Central memory CD8-positive, alpha-beta T cell (primary cell): ENCODE measurements around the gene ZNF608.

Source experiments
- ATAC-seq: fragments of 150-1000 bp; cut with Tn5 transposase; replicated peaks from 2 replicates; pipeline ENCODE4 v1.10.0; 2022; ENCODE audit warnings: mild to moderate bottlenecking, moderate FRiP score, moderate number of reproducible peaks; ENCODE audit not compliant: poor library complexity, severe bottlenecking; ENCODE audit errors: extremely low read depth
- DNase-seq, 2 donors: peaks; one replicate each; pipeline ENCODE4 v3.0.0; 2021; ENCODE audit warnings: low spot score in 2 of 2
- H3K27ac Mint-ChIP-seq: one replicate; pipeline ENCODE4 v1.8.0; 2022; ENCODE audit warnings: low read depth, mild to moderate bottlenecking, moderate library complexity, mixed read lengths
- H3K27me3 Mint-ChIP-seq: one replicate; pipeline ENCODE4 v1.8.0; 2022; ENCODE audit warnings: mixed read lengths
- H3K36me3 Mint-ChIP-seq: one replicate; pipeline ENCODE4 v1.8.0; 2022; ENCODE audit warnings: mild to moderate bottlenecking, moderate library complexity, mixed read lengths; ENCODE audit not compliant: insufficient read depth
- H3K4me1 Mint-ChIP-seq: one replicate; pipeline ENCODE4 v1.8.0; 2022; ENCODE audit warnings: mixed read lengths
- H3K4me3 Mint-ChIP-seq: one replicate; pipeline ENCODE4 v1.8.0; 2022; ENCODE audit warnings: mild to moderate bottlenecking, moderate library complexity, mixed read lengths
- H3K9me3 Mint-ChIP-seq: one replicate; pipeline ENCODE4 v1.8.0; 2022; ENCODE audit warnings: mixed read lengths

Gene ZNF608

GRCh38 chr5:124747791-124748686 lies 1.6 kb upstream of the ZNF608 start:
- peak; percentile 64 for ATAC-seq
- no peak for DNase-seq
- peaks cover 38% of the 10 kb centered on the region for H3K27me3 Mint-ChIP-seq
- H3K9me3 Mint-ChIP-seq = no peaks in the 10 kb centered on the region
- no peaks in the 10 kb centered on the region for H3K36me3 Mint-ChIP-seq
- no peak overlapping the region for H3K27ac Mint-ChIP-seq
- peak overlapping the region; percentile 13 for H3K4me3 Mint-ChIP-seq
- peaks cover 7% of the 10 kb centered on the region for H3K4me1 Mint-ChIP-seq

GRCh38 chr5:124746916-124747790 lies 714 bp upstream of the ZNF608 start:
- no peak for ATAC-seq
- Mint-ChIP-seq H3K36me3 (no peaks in the 10 kb centered on the region), H3K4me3 (peak overlapping the region; percentile 13), H3K9me3 (no peaks in the 10 kb centered on the region), H3K4me1 (peaks cover 7% of the 10 kb centered on the region), H3K27ac (no peak overlapping the region), H3K27me3 (peaks cover 38% of the 10 kb centered on the region)
- DNase-seq = no peak

- H3K4me1 Mint-ChIP-seq = peaks cover 7% of the 10 kb centered on the region
- H3K36me3 Mint-ChIP-seq = no peaks in the 10 kb centered on the region
- H3K27me3 Mint-ChIP-seq = peaks cover 38% of the 10 kb centered on the region
- no peaks in the 10 kb centered on the region for H3K9me3 Mint-ChIP-seq
- ATAC-seq (no peak), DNase-seq (no peak)
- H3K27ac Mint-ChIP-seq = no peak overlapping the region
- no peak overlapping the region for H3K4me3 Mint-ChIP-seq
Observed at GRCh38 chr5:124745007-124745927, 1.2 kb downstream of the ZNF608 start.

- no peaks in the 10 kb centered on the region for H3K36me3 Mint-ChIP-seq
- DNase-seq (no peak), ATAC-seq (no peak)
- H3K4me1 Mint-ChIP-seq = peaks cover 7% of the 10 kb centered on the region
- H3K4me3 Mint-ChIP-seq = no peak overlapping the region
- H3K27ac Mint-ChIP-seq = no peak overlapping the region
- peaks cover 38% of the 10 kb centered on the region for H3K27me3 Mint-ChIP-seq
- no peaks in the 10 kb centered on the region for H3K9me3 Mint-ChIP-seq
Observed at GRCh38 chr5:124744170-124744971, 2.1 kb downstream of the ZNF608 start.

GRCh38 chr5:124743602-124744169 lies 2.8 kb downstream of the ZNF608 start:
- Mint-ChIP-seq H3K27me3 (peaks cover 32% of the 10 kb centered on the region), H3K9me3 (no peaks in the 10 kb centered on the region), H3K27ac (no peak overlapping the region), H3K4me3 (no peak overlapping the region), H3K36me3 (no peaks in the 10 kb centered on the region), H3K4me1 (peaks cover 7% of the 10 kb centered on the region)
- no peak for ATAC-seq
- no peak for DNase-seq

GRCh38 chr5:124742983-124743601 lies 3.3 kb downstream of the ZNF608 start:
- Mint-ChIP-seq H3K4me1 (peaks cover 7% of the 10 kb centered on the region), H3K36me3 (no peaks in the 10 kb centered on the region), H3K9me3 (no peaks in the 10 kb centered on the region), H3K27ac (no peak overlapping the region), H3K4me3 (no peak overlapping the region), H3K27me3 (peaks cover 26% of the 10 kb centered on the region)
- DNase-seq = no peak
- no peak for ATAC-seq

GRCh38 chr5:124742521-124742920 lies 3.9 kb downstream of the ZNF608 start:
- H3K27me3 Mint-ChIP-seq = peaks cover 20% of the 10 kb centered on the region
- H3K9me3 Mint-ChIP-seq = no peaks in the 10 kb centered on the region
- H3K4me1 Mint-ChIP-seq = peaks cover 7% of the 10 kb centered on the region
- H3K4me3 Mint-ChIP-seq = no peak overlapping the region
- no peaks in the 10 kb centered on the region for H3K36me3 Mint-ChIP-seq
- DNase-seq (no peak), ATAC-seq (no peak)
- no peak overlapping the region for H3K27ac Mint-ChIP-seq

- H3K27me3 Mint-ChIP-seq = peaks cover 14% of the 10 kb centered on the region
- no peak overlapping the region for H3K27ac Mint-ChIP-seq
- no peak for DNase-seq
- H3K4me3 Mint-ChIP-seq = no peak overlapping the region
- peaks cover 3% of the 10 kb centered on the region for H3K4me1 Mint-ChIP-seq
- no peaks in the 10 kb centered on the region for H3K9me3 Mint-ChIP-seq
- no peak for ATAC-seq
- no peaks in the 10 kb centered on the region for H3K36me3 Mint-ChIP-seq
Observed at GRCh38 chr5:124741711-124742496, 4.5 kb downstream of the ZNF608 start.

- ATAC-seq = no peak
- no peaks in the 10 kb centered on the region for H3K36me3 Mint-ChIP-seq
- H3K27ac Mint-ChIP-seq = no peak overlapping the region
- H3K4me1 Mint-ChIP-seq = no peaks in the 10 kb centered on the region
- H3K27me3 Mint-ChIP-seq = peaks cover 6% of the 10 kb centered on the region
- DNase-seq = no peak
- no peak overlapping the region for H3K4me3 Mint-ChIP-seq
- H3K9me3 Mint-ChIP-seq = no peaks in the 10 kb centered on the region
Observed at GRCh38 chr5:124740991-124741583, 5.4 kb downstream of the ZNF608 start.

- H3K27me3 Mint-ChIP-seq = peaks cover 8% of the 10 kb centered on the region
- no peak for ATAC-seq
- H3K9me3 Mint-ChIP-seq = peaks cover 6% of the 10 kb centered on the region
Observed at GRCh38 chr5:124740071-124740470, 6.4 kb downstream of the ZNF608 start.

More at GRCh38 chr5:124740071-124740470, 6.4 kb downstream of the ZNF608 start:
- H3K4me1 Mint-ChIP-seq = no peaks in the 10 kb centered on the region
- no peak overlapping the region for H3K27ac Mint-ChIP-seq
- H3K36me3 Mint-ChIP-seq = no peaks in the 10 kb centered on the region
- DNase-seq = no peak
- no peak overlapping the region for H3K4me3 Mint-ChIP-seq
